HepG2 (cell line): ENCODE measurements around the gene HRC. TPM values are rescaled to one million over a fixed set of nuclear protein-coding genes. Genes with fewer than 3 reads are reported as not detected.
A peak's percentile ranks its signal among the peaks of the same experiment; 100 is the strongest.

Experiments
- AHDC1 ChIP-seq: sonication (generic); formaldehyde crosslinking; IDR thresholded peaks from 2 replicates; pipeline ENCODE4 v1.5.1; 2020; ENCODE audit warnings: mild to moderate bottlenecking, missing genetic modification reagents, borderline replicate concordance
- HNRNPK ChIP-seq: fragments of 200-400 bp; formaldehyde crosslinking; IDR thresholded peaks from 2 replicates; pipeline ENCODE4 v1.6.1; 2018; ENCODE audit warnings: low read length, low read depth, moderate library complexity, mild to moderate bottlenecking; ENCODE audit not compliant: poor library complexity, severe bottlenecking
- PRPF4 ChIP-seq: fragments of 200-400 bp; formaldehyde crosslinking; IDR thresholded peaks from 2 replicates; pipeline ENCODE4 v1.6.1; 2016; ENCODE audit warnings: low read length, low read depth; ENCODE audit not compliant: poor library complexity, severe bottlenecking
- RAD21 ChIP-seq: fragments of 450-650 bp; formaldehyde crosslinking; IDR thresholded peaks from 2 replicates; pipeline ENCODE4 v1.5.0; 2020; ENCODE audit warnings: mild to moderate bottlenecking
- SIX1 ChIP-seq: sonication (generic); formaldehyde crosslinking; IDR thresholded peaks from 2 replicates; pipeline ENCODE4 v1.4.0; 2020; ENCODE audit warnings: missing genetic modification reagents, borderline replicate concordance
- SP1 ChIP-seq, 2 experiments: fragments of 450-650 bp in 1 of 2; sonication (generic) in 1 of 2; formaldehyde crosslinking in 1 of 2; IDR thresholded peaks; 2 replicates each; pipeline versions ENCODE4 v1.4.0 to v1.6.1; 2016 to 2020; ENCODE audit warnings: missing genetic modification reagents in 1 of 2
- TBL1XR1 ChIP-seq: fragments of 150-350 bp; IDR thresholded peaks from 2 replicates; pipeline ENCODE4 v1.6.1; 2014; ENCODE audit warnings: borderline replicate concordance, low read length; ENCODE audit not compliant: partially characterized antibody
- USF2 ChIP-seq, 2 experiments: sonication (generic) in 1 of 2; formaldehyde crosslinking in 1 of 2; IDR thresholded peaks; 2 replicates each; pipeline versions ENCODE4 v1.5.1 to v1.6.1; 2011 to 2020; ENCODE audit warnings: borderline replicate concordance in 1 of 2, low read depth in 1 of 2, low read length in 1 of 2, mild to moderate bottlenecking in 1 of 2, missing genetic modification reagents in 1 of 2, moderate library complexity in 1 of 2
- YY1 ChIP-seq: IDR thresholded peaks from 2 replicates; pipeline ENCODE4 v1.6.1; 2011; ENCODE audit warnings: low read length, low read depth, moderate library complexity, mild to moderate bottlenecking; ENCODE audit not compliant: insufficient read depth, insufficient replicate concordance
- ZBTB1 ChIP-seq: sonication (generic); formaldehyde crosslinking; IDR thresholded peaks from 2 replicates; pipeline ENCODE4 v1.4.0; 2020; ENCODE audit warnings: missing genetic modification reagents, borderline replicate concordance
- ZKSCAN1 ChIP-seq: fragments of 150-350 bp; IDR thresholded peaks from 2 replicates; pipeline ENCODE4 v1.6.1; 2014; ENCODE audit warnings: low read length
- ZNF136 ChIP-seq: sonication (generic); formaldehyde crosslinking; IDR thresholded peaks from 2 replicates; pipeline ENCODE4 v1.8.1; 2022; ENCODE audit warnings: low read depth, mild to moderate bottlenecking, moderate library complexity, missing genetic modification reagents
- ZNF264 ChIP-seq: sonication (generic); formaldehyde crosslinking; IDR thresholded peaks from 2 replicates; pipeline ENCODE4 v1.4.0; 2020; ENCODE audit warnings: missing genetic modification reagents
- ZNF446 ChIP-seq: sonication (generic); formaldehyde crosslinking; IDR thresholded peaks from 2 replicates; pipeline ENCODE4 v1.5.0; 2020; ENCODE audit warnings: mild to moderate bottlenecking, missing genetic modification reagents
- ZNF800 ChIP-seq: sonication (generic); formaldehyde crosslinking; IDR thresholded peaks from 2 replicates; pipeline ENCODE4 v1.4.0; 2020; ENCODE audit warnings: missing genetic modification reagents
- polyA plus RNA-seq, 8 experiments: library from polyadenylated mRNA; depleted of rRNA in 3 of 8; stranded (reverse) in 7 of 8; unstranded in 1 of 8; fragments of >200 nt; fragmentation: Illumina TruSeq in 4 of 8; extraction: Trizol in 4 of 8; gene quantifications; 2 replicates each; pipeline versions ENCODE4 v1.2.1 to v1.2.3, GENCODE V29; 2011 to 2016; ENCODE audit warnings: low read depth in 4 of 8, missing spikeins in 1 of 8, mixed read lengths in 1 of 8; ENCODE audit not compliant: insufficient read depth in 1 of 8
- total RNA-seq, 5 experiments: library from RNA; depleted of rRNA; stranded (reverse); fragments of >200 nt; fragmentation: Illumina TruSeq; extraction: Trizol; gene quantifications; 2 replicates each; pipeline ENCODE4 v1.2.3, GENCODE V29; 2016; ENCODE audit warnings: low read depth in 1 of 5

Gene HRC
- total and polyA plus RNA-seq, 2 of the 13 experiments (the other 11 are each of a cell fraction or from before 2014, with no cell fraction given): 3.6 to 15.4 TPM

- TF ChIP-seq ZNF446: peak; percentile 99; the same call in 1 of the 2 replicates
- peak; percentile 95 for TF ChIP-seq ZNF264
- TF ChIP-seq YY1: peak; percentile 84
- TF ChIP-seq ZNF800 (CRISPR knock-in tag): peak; percentile 98
- no peak for TF ChIP-seq SP1 (IDR thresholded peaks at IDR 0.05)
- TF ChIP-seq SP1 (CRISPR knock-in tag; IDR thresholded peaks at IDR 0.05): no peak; the same call in 1 of the 2 replicates
- TF ChIP-seq HNRNPK: no peak
- peak; percentile 94 for TF ChIP-seq ZBTB1 (CRISPR knock-in tag)
- TF ChIP-seq TBL1XR1: no peak
- TF ChIP-seq SIX1: 0 out of 2 replicates have a peak, but pooled peaks have one; percentile 49
- no peak for TF ChIP-seq PRPF4
- TF ChIP-seq ZNF136: peak; percentile 96
- peak; percentile 75; the same call in 1 of the 2 replicates for TF ChIP-seq AHDC1
- TF ChIP-seq USF2 (IDR thresholded peaks at IDR 0.05; ENCODE audit: low read depth, low read length): no peak
- TF ChIP-seq USF2 (CRISPR knock-in tag; IDR thresholded peaks at IDR 0.05; ENCODE audit: borderline replicate concordance): no peak
- TF ChIP-seq RAD21: peak; percentile 68
- TF ChIP-seq ZKSCAN1: no peak
Observed at GRCh38 chr19:49127674-49128544, 27.3 kb downstream of the HRC start (continued).
